Stimulated activated CD4-positive, alpha-beta T cell treated with anti-CD3 and anti-CD28 coated beads, Interleukin-12 subunit alpha, Interleukin-12 subunit beta, amount 100 ng/mL, for 24 hours (primary cell): Measurements from ENCODE around the gene NELFA.
"Not testable (repeated sequence)": the region's sequence is repeated elsewhere in the genome, so short reads cannot be mapped to it uniquely, and the experiment has no call there.

Experiments
- DNase-seq, 2 experiments: peaks; one replicate each; pipeline ENCODE4 v3.0.0-alpha.2; 2020; ENCODE audit warnings: low read depth in 2 of 2

NELFA gene

DNA sequence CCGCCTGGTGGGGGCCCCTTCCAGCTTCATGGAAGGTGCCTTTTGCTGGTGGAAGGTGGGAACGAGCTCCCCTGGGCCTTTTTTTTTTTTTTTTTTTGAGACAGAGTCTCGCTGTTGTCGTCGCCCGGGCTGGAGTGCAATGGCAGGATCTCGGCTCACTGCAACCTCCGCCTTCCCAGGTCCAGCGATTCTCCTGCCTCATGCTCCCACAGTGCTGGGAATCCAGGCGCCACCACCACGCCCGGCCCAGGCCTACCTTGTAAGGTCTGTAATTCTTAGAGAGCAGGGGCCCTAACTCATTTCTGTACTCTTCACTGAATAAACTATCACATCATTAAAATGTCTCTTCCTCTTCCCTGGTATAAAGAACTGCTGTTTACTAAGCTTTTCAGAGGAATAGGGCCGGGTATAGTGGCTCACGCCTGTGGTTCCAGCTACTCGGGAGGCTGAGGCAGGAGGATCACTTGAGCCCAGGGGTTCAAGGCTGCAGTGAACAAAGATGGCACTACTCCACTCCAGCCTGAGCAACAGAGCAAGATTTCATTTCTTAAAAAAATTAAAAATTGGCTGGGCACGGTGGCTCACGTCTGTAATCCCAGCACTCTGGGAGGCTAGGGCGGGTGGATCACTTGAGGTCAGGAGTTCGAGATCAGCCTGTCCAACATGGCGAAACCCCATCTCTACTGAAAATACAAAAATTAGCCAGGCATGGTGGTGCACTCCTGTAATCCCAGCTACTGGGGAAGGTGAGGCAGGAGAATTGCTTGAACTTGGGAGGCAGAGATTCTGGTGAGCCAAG, 14.9 kb downstream of the NELFA start:
- DNase-seq: not testable (repeated sequence)

DNA sequence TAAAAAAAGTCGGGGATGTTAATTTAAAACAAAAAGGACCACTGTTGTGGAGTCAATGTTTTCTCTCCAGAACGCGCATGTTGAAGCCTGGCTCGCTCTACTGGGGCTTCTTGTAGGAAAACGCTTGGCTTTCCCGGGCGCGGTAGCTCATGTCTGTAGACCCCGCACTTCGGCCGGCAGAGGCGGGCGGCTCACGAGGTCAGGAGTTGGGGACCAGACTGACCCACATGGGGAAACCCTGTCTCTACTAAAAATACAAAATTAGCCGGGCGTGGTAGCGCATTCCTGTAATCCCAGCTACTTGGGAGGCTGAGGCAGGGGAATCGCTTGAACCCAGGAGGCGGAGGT, 15.6 kb downstream of the NELFA start:
- no peak for DNase-seq

DNA sequence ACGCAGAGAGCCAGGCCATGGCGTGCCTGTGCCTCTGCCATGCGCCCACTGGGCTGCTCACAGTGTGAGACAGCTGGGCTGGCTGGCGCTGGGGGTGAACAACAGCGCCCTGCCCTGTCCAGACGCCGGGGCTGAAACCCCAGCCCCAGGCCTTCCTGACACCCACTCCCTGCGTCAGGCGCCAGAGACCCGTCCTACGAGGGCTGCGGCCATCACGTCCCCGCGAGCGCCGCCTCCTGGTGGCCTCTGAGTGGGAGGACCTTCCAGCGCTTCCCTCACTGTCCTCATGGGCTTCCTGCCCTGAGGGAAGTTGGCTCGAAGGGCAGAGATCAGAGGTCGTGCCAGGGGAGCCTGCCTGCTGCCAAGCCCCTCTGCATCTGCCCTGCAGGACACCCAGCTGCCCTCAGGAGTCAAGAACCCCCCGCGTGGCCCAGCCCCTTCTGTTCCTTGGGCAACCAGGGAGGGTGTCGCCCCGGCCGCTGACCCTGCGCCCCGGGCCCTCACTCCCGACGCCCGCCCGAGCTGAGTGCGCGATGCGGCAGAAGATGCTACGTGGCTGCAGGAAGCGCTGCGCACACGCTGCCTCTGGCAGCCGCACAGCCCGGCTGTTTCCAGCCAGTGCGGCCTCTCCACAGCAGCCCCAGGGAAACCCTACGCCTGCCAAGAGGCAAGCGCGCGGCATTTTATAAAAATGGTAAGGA, 16.2 kb downstream of the NELFA start:
- no peak for DNase-seq

DNA sequence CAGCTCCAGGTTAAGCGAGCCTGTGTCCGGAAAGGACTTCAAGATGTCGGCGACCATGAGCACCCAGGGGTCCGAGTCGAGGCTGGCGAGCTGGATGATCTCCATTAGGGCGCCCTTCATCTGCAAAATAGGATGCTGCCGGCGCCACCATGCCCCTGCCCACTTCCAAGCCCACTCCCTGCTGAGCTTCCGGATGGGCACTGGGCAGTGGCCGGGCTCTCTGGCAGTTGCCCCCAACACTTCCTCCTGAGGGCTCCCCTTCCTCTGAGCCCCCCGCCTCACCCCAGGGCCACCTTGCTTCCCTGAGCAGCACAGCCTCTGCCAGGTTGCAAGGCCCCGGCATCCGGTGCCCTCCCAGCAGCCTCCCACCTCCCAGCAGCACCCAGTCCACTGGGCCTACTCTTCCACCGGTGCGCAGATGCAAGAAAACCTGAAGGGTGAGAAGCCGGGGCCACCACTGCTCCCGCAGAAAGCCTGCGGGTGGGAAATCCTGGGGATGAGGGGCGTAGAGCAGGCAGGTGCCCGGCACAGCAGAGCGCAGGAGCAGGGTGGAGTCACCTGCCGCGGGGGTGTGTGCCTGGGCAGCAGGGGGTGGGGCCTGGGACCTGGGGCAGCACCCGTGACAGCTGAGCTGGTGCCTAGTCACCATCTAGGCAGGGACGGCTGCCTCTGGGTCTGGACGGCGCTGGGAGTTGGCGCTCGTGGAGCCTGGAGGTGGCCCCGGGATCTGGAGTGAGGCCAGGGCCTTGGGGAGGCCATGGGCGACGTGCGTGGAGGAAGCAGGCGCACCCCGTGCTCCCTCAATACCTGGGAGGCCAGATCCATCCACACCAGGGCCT, 17.0 kb downstream of the NELFA start:
- no peak for DNase-seq

DNA sequence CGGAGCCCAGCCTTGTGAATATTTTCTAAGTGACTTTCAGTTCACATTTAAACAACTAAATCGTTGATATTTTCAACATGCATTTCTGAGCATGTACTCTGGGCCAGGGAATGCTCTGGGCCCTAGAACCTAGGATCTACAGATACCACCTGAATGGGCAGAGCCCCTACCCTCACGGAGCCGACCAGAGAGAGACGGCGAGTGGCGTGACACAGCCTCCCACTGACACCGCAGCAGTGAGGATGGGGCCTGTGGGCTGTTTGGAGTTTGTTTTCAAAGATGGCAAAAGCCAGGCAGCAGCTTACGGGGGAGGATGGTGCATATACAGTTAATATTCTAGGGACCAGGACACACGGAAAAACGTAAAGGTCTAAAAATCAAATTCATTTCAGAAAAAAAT, 17.7 kb downstream of the NELFA start:
- no peak for DNase-seq

DNA sequence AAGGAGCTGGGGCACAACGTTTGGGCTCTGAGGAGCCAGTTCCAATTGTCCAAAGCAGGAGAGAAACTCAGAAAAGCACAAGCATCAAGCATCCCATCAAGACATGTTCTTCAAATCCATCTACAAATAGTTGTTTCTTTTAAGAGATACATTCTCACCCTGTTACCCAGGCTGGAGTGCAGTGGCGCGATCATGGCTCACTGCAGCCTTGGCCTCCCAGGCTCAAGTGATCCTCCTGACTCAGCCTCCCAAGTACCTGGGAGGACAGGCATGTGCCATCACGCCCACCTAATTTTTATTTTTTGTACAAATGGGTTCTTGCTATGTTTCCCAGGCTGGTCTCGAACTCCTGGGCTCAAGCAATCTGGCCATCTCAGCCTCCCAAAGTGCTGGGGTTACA, 18.1 kb downstream of the NELFA start:
- DNase-seq: no peak

DNA sequence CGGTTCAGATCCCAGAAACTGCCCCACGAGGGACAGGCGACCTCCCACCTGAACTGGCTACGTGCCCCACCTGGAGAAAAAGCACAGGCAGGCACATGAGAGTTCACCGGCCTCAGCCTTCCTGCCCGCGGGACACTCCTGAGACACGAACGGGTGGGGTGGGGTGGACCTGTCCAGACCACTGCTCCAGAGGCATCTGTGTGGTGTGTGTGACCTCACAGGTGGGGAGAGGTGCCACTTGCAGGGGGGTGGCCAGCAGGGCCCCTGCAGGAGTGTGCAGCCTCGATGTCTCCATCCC, 18.5 kb downstream of the NELFA start:
- no peak for DNase-seq

DNA sequence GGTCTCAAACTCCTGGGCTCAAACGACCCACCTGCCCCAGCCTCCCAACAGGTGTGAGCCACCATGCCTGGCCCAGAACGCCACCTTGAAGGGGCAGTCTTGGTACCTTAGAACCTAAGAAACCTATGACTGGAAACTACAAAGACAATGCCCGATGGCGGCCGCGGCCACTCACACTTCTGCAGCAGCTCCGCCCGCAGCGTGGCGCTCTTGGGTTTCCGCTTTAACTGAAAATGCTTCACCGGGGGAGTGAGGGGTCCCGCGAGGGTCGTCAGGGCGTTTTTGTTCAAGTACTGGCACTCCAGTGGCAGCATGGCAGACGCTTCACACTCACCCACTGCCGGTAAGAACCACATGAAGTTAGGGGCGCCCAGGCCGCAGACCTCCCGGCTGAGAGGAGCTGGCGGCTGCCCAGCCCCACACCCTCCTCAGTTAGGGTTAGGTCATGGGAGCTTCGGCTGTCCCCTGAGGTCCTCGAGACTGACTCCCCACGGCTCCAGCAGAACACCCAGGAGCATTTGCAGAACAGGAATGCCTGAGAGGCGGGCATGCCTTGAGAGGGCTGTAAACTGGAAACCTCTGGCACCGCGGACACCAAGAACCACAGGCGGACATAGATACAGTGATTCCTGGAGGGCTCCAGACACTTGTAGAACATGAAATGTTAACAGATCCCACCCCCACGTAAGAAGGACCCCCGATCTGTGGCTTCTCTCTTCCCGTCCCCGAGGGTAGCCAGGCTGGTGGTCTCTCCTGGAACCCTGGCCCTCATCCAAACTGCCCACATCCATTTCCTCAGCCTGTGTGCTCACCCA, 19.0 kb downstream of the NELFA start:
- no peak for DNase-seq

DNA sequence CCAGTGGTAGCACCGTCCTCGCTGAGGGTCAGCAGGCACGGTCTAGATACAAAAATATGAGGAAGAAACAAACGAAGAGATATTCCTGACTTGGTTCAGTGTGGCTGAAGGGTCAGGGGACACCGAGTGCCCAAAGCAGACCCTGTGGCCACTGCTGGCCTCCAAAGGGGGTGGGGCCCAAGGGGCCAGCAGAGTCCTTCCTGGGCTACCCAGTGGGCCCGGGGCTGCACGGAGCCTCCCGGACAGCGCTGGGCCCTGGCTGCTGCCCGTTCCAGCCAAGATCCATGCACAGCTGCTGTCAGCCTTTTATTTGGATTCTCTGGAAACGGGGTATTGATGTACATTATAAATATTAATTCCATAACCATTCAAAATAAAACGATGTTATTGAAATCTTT, 20.4 kb downstream of the NELFA start:
- DNase-seq: no peak

DNA sequence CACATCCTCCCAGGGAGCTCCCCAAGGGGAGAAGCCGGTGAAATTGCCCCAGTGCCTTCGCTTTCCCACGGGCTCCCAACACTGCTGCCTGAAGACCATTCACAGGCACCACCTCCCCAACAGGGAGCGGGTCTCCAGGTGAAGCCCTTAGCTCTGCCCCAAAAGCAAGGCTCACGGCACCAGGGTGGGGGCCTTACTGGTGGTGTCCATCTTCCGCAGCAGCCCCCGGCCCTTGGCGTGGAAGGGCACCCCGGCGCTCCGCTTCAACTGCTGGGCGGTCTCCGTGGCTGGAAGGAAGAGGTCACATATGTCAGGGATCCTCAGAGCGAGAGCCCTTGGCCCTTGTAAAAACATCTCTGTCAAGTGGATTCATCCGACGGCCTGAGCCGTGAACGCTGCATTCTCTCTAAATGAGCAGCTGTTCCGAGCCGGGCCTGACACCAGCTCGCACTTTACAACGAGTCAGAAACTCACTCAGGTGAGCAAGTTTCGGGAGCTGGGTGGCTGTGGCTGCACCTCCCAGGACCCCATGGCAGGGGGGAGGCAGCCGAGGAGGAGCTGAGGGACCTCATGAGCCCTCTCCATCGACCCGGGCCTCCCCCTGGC, 20.9 kb downstream of the NELFA start:
- DNase-seq: no peak

DNA sequence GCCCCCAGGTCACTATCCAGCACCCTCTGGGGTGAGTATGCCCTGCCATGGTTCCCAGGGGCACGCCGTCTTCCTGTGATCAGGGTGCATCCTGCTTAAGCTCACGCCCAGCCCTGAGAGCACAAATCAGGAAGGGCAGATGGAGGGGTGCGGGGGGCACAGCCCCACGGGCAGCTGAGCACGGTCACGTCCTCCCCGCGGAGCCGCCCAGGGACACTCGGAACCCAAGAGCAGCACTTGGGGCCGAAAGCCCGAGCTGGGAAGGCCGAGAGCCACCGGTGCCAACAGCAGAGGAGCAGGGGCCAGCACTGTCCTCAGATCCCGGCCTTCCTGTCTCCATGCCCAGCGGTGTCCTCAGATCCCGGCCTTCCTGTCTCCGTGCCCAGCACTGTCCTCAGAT, 21.5 kb downstream of the NELFA start:
- no peak for DNase-seq

DNA sequence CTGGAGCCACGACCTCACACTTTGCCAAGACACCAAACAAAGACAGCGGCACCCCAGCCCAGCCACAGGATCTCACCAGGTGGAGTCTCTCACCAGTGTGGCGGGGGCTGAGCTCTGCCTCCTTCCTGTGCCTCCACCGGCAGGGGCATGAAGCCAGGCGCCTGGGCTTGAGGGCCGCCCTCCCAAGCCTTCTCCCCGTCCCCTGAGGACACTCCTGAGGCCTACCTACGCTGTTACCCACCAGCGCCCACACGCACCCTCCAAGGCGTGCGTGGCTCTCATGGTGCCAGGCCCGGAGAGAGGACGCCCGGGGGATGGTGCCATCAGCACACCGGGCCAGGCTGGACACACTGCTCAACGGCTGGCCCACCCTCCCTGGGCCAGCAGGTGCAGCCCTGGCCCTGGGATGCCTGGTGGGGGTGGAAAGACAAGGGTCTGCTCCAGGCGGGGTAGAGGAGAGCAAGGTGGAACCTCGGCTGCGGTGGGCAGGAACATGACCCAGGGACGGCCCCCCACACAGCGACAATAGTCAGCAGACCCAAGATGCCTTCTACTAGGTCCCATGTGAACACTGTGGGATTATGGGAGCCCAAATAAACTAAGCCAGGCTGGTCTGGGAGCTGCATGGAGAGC, 22.1 kb downstream of the NELFA start:
- no peak for DNase-seq

DNA sequence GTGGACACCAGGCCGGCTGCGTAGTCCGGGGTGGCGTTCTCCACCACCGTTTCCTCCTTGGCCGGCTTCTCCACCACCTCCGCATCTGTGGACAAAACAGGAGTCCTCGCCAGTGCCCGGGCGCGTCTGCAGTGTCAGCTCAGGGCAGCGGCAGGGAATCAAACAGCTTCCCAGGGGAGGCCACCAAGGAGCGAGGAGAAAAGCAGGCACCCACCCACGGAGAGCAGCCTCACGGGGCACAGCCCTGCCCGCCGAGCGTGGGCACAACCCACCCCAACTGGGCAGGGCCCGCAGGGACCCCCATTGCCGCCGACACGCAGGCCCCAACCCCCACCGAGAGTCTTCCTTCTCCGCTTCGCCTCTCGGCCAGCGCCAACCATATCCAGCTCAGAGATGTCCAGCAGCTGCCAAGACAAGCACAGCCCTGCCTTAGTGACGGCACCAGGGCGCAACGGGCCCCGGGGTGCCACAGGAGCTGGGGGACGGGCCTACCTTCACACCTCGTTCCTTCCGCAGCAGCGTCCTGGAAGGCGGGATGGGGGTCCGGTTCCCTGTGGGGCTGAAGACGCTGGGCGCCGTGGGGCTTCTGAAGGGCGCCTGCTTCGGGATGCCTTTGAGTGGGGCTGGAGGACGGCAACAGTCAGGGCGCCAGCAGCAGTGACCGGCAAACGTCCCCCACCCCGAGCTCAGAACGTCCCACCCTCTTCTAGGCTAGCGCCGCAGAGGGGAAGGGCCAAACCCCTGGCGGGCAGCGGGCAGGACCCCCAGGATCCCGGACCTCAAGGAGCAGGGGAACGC, 22.8 kb downstream of the NELFA start:
- no peak for DNase-seq

DNA sequence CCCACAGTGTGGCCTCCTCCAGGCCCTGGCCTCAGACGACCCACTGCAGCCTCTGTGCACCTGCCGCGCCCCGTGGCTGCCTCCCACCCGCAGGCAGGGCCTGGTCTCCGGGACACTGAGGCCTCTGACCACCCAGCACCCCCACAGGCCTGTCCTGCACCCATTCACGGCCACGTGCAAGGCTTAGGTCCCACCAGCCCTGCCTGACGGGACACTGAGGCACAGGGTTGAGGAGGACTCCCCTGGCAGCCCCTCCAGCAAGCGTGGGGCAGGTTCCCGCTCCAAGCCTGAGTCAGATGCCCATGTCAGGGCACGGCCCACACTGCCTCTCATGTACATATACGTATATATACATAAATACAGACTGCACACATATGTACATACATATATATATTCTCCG, 23.5 kb downstream of the NELFA start:
- DNase-seq: no peak

DNA sequence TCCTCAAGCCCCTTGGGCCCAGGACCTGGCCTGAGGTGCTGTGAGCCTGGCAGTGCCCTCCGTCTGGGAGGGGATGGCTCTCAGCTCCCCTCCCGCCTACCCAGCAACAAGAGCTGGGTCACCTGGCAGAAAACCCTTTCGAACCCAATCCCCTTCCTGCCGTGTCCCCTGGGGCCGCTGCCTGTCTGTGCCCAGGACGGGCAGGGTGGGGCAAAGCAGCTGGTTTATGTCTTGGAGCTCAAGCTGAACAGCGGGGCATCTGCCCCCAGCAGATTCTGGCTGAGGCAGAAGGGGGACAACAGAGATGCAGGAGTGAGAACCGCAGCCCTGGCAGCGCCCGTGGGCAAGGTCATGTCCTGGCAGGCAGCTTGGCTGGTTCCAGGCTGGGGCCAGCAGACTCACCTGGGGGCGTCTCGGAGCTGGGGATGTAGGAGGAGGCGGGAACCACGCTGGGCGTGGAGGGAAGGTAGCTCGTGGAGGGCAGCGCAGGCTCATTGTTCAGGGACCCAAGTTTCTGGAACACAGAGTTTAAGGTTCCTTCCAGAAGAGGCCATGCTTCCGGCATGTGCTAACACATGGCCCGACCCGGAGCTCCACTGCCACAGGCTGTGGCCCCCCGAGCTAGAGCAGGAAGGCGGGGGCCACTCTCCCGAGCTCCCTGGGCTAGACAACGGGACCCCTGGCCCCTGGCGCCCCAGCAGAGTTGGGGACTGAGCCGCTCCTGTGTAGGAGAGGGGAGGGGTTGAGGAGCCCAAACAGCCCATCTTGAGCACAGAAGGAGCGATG, 24.2 kb downstream of the NELFA start:
- no peak for DNase-seq

DNA sequence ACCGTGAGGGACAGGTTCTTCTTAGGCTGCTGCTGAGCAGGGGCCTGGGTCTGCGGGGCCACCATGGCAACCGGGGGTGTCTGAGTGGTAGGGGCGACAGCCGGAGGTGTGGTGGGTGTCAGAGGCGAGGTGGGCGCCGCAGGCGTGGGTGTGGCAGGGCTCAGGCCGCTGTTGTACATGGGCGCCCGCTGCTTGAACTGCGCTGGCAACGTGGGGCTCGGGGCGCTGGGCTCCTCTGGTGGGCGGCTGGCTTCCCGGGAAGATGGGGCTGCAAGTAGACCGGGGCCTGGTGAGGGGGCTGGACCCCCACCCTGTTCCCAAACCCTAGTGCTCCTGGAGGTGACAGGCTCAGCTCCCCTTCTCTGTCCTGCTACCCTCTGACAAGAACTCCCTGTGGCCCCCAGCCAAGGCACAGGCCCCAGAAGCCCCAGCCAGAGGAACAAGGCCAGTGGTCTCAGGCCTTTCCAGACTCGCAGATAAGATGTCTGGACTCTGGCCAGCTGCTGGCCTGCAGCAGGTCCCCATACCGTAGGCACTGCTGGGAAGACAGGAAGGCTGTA, 24.8 kb downstream of the NELFA start:
- no peak for DNase-seq

DNA sequence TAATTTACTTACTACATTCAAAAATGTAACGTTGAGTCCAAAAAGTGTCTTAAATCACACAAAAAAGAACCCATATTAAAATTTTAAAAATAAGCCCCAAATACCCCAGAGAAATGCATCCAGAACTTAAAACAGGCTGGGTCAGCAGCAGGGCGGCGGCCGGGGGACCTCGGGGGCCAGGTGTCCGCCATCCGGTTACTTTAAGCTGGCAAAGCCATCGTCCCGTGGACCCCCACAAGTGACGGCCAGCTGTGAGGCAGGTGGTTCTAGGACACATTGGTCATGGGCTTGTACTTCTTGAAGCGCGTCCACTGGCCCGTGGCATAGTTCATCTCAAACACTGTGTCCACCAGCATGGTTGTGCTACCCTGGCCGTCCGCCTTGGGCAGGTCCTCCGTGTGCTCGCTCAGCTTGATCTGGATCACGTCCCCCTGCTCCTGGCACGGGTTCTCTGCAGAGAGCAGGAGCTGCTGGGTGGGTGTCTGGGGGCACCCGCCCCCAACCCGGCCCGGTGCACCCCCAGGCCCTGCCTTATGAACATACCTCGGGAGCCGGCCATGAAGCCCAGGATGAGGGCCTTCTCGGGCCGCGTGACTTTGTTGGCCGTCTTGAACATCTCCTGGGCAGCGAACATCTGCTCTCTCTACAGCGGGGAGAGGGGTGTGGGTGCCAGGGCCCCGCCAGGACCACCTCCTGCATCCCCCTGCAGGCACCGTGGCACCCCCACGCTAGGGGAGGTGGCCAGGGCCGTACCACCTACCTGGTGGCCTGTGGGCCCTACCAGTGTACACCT, 25.5 kb downstream of the NELFA start:
- no peak for DNase-seq
